H9 (cell line): Measurements from ENCODE around the gene CENPP. TPM values are rescaled to one million over a fixed set of nuclear protein-coding genes. Genes with fewer than 3 reads are reported as not detected.
A peak's percentile ranks its signal among the peaks of the same experiment; 100 is the strongest.

Source experiments
- DNase-seq: peaks from one replicate; pipeline ENCODE4 v3.0.0-alpha.2; 2017
- H2AFZ ChIP-seq: one replicate; pipeline ENCODE4 v1.6.1; 2013; ENCODE audit warnings: mild to moderate bottlenecking, low read length, control low read depth, moderate library complexity
- H2AK5ac ChIP-seq: 2 replicates; pipeline ENCODE4 v1.6.1; 2013; ENCODE audit warnings: low read length, control low read depth, mixed read lengths; ENCODE audit not compliant: insufficient read length
- H2BK120ac ChIP-seq: one replicate; pipeline ENCODE4 v1.6.1; 2013; ENCODE audit warnings: low read depth, mild to moderate bottlenecking, low read length, control low read depth, inconsistent platforms; ENCODE audit not compliant: poor library complexity, severe bottlenecking
- H2BK12ac ChIP-seq: 2 replicates; pipeline ENCODE4 v1.6.1; 2013; ENCODE audit warnings: low read length, control low read depth, mixed read lengths, low read depth; ENCODE audit not compliant: insufficient read length
- H2BK15ac ChIP-seq: 2 replicates; pipeline ENCODE4 v1.6.1; 2013; ENCODE audit warnings: low read depth, low read length, control low read depth
- H2BK20ac ChIP-seq: one replicate; pipeline ENCODE4 v1.6.1; 2013; ENCODE audit warnings: low read depth, mild to moderate bottlenecking, low read length, control low read depth, inconsistent platforms; ENCODE audit not compliant: poor library complexity, severe bottlenecking
- H2BK5ac ChIP-seq: 2 replicates; pipeline ENCODE4 v1.6.1; 2013; ENCODE audit warnings: low read length, control low read depth, mixed read lengths; ENCODE audit not compliant: insufficient read length
- H3K14ac ChIP-seq: 2 replicates; pipeline ENCODE4 v1.6.1; 2013; ENCODE audit warnings: low read length, control low read depth; ENCODE audit not compliant: insufficient read depth
- H3K18ac ChIP-seq: 2 replicates; pipeline ENCODE4 v1.6.1; 2013; ENCODE audit warnings: low read depth, mild to moderate bottlenecking, mixed read lengths, low read length, control low read depth; ENCODE audit not compliant: insufficient read length
- H3K23ac ChIP-seq: 2 replicates; pipeline ENCODE4 v1.6.1; 2013; ENCODE audit warnings: low read length, control low read depth, mixed read lengths, low read depth; ENCODE audit not compliant: insufficient read length
- H3K23me2 ChIP-seq: 2 replicates; pipeline ENCODE4 v1.6.1; 2013; ENCODE audit warnings: low read depth, mild to moderate bottlenecking, mixed read lengths, low read length, control low read depth; ENCODE audit not compliant: insufficient read length, poor library complexity, severe bottlenecking
- H3K27ac ChIP-seq: 2 replicates; pipeline ENCODE4 v1.5.1; 2013; ENCODE audit warnings: low read length, control low read depth, mixed read lengths, low read depth; ENCODE audit not compliant: insufficient read length
- H3K27me3 ChIP-seq: 2 replicates; pipeline ENCODE4 v1.6.1; 2013; ENCODE audit warnings: low read length, control low read depth, inconsistent platforms; ENCODE audit not compliant: insufficient read depth
- H3K4ac ChIP-seq: 2 replicates; pipeline ENCODE4 v1.6.1; 2013; ENCODE audit warnings: low read depth, mild to moderate bottlenecking, control low read depth, inconsistent platforms, low read length, moderate library complexity
- H3K4me1 ChIP-seq: 2 replicates; pipeline ENCODE4 v1.6.1; 2013; ENCODE audit warnings: low read length, control low read depth, inconsistent platforms; ENCODE audit not compliant: insufficient read depth
- H3K4me2 ChIP-seq: 2 replicates; pipeline ENCODE4 v1.6.1; 2013; ENCODE audit warnings: low read length, control low read depth, mixed read lengths; ENCODE audit not compliant: insufficient read length, insufficient read depth
- H3K56ac ChIP-seq: 2 replicates; pipeline ENCODE4 v1.6.1; 2013; ENCODE audit warnings: low read depth, mild to moderate bottlenecking, mixed read lengths, low read length, control low read depth; ENCODE audit not compliant: insufficient read length
- H3K79me1 ChIP-seq: 2 replicates; pipeline ENCODE4 v1.6.1; 2013; ENCODE audit warnings: low read depth, mild to moderate bottlenecking, moderate library complexity, low read length, control low read depth, inconsistent platforms; ENCODE audit not compliant: insufficient read depth, poor library complexity, severe bottlenecking
- H3K79me2 ChIP-seq: 2 replicates; pipeline ENCODE4 v1.6.1; 2013; ENCODE audit warnings: low read length, control low read depth, inconsistent platforms; ENCODE audit not compliant: insufficient read depth
- H3K9ac ChIP-seq: 2 replicates; pipeline ENCODE4 v1.6.1; 2013; ENCODE audit warnings: low read length, control low read depth, mixed read lengths; ENCODE audit not compliant: insufficient read length; ENCODE audit errors: extremely low read depth
- H3K9me3 ChIP-seq: one replicate; pipeline ENCODE4 v1.6.1; 2013; ENCODE audit warnings: low read depth, low read length, inconsistent platforms; ENCODE audit not compliant: control insufficient read depth
- H3T11ph ChIP-seq: one replicate; pipeline ENCODE4 v1.6.1; 2013; ENCODE audit warnings: mild to moderate bottlenecking, low read length, control low read depth, inconsistent platforms
- H4K20me1 ChIP-seq: one replicate; pipeline ENCODE4 v1.6.1; 2013; ENCODE audit not compliant: control insufficient read depth, insufficient read length, insufficient read depth
- H4K5ac ChIP-seq: 2 replicates; pipeline ENCODE4 v1.6.1; 2013; ENCODE audit warnings: low read depth, mild to moderate bottlenecking, mixed read lengths, low read length, control low read depth; ENCODE audit not compliant: insufficient read length
- H4K8ac ChIP-seq: replicated peaks from 2 replicates; pipeline ENCODE4 v1.6.1; 2013; ENCODE audit warnings: low read length, control low read depth, mixed read lengths, low read depth; ENCODE audit not compliant: insufficient read length
- H4K91ac ChIP-seq: 2 replicates; pipeline ENCODE4 v1.6.1; 2013; ENCODE audit warnings: low read depth, mild to moderate bottlenecking, moderate library complexity, mixed read lengths, low read length, control low read depth; ENCODE audit not compliant: insufficient read length
- H3K27ac Mint-ChIP-seq, 3 experiments: 2 replicates in 2 of 3; 3 replicates in 1 of 3; pipeline ENCODE4 v1.8.0; 2020 to 2021; ENCODE audit warnings: mixed read lengths in 3 of 3, mild to moderate bottlenecking in 1 of 3, moderate library complexity in 1 of 3
- H3K27me3 Mint-ChIP-seq: 2 replicates; pipeline ENCODE4 v1.8.0; 2021; ENCODE audit warnings: low read depth, mild to moderate bottlenecking, moderate library complexity, mixed read lengths
- H3K36me3 Mint-ChIP-seq, 3 experiments: 2 replicates in 2 of 3; 3 replicates in 1 of 3; pipeline ENCODE4 v1.8.0; 2020 to 2021; ENCODE audit warnings: low read depth in 3 of 3, mixed read lengths in 3 of 3; ENCODE audit not compliant: insufficient read depth in 1 of 3
- H3K4me1 Mint-ChIP-seq, 2 experiments: 2 replicates each; pipeline ENCODE4 v1.8.0; 2020; ENCODE audit warnings: mixed read lengths in 2 of 2
- H3K4me3 Mint-ChIP-seq, 2 experiments: 2 replicates in 1 of 2; 3 replicates in 1 of 2; pipeline ENCODE4 v1.8.0; 2020 to 2021; ENCODE audit warnings: mild to moderate bottlenecking in 2 of 2, mixed read lengths in 2 of 2, moderate library complexity in 1 of 2
- H3K9me3 Mint-ChIP-seq, 2 experiments: 2 replicates in 1 of 2; 3 replicates in 1 of 2; pipeline ENCODE4 v1.8.0; 2020; ENCODE audit warnings: mild to moderate bottlenecking in 2 of 2, mixed read lengths in 2 of 2, moderate library complexity in 1 of 2
- WGBS: extraction: QIAGEN DNeasy Blood & Tissue Kit; methylation state at CpG from one replicate; pipeline ENCODE4 v1.1.7; 2013; ENCODE audit warnings: missing lambda C conversion rate, low lambda C conversion rate, mixed read lengths; ENCODE audit not compliant: insufficient read length; ENCODE audit errors: extremely low coverage; 5-methylcytosine and 5-hydroxymethylcytosine counted together
- total RNA-seq: library from RNA; stranded (reverse); gene quantifications from 2 replicates; pipeline ENCODE4 v1.2.1, GENCODE V29; 2021
- TF ChIP-seq, protein P1 (sequence below): fragments of 200-600 bp; sonication (generic); conservative IDR thresholded peaks from 3 replicates; pipeline ENCODE4 v1.8.0; 2021; ENCODE audit warnings: antibody characterized with exemption, mild to moderate bottlenecking

CENPP gene
- total RNA-seq, 1 experiment from 2014 or later = 9.1 TPM

DNA sequence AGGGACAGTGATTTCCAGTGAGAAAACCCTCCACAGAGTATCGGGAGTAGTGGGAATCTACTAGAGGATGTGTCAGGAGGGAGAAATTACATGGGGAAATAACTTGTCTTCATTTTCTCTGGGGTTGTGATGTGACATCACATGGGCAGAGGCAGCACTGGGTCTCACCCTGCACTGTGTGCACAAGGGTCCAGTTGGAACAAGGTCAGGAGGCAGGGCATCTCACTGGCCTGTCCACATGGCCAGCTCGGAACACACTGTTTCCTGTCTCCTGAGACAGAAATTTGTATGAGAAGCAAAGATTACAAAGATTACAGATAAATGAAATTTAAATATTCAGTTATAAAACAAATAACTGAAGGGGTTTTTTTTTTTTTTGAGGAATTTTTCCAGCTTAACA lies 272.6 kb downstream of the CENPP start:
- H3K4me2 ChIP-seq = no peak overlapping the region
- no peaks in the 10 kb centered on the region for H3K79me2 ChIP-seq
- no peaks in the 10 kb centered on the region for H3K36me3 Mint-ChIP-seq
- no peaks in the 10 kb centered on the region for H4K20me1 ChIP-seq
- no peaks in the 10 kb centered on the region for H3K9me3 ChIP-seq
- H2BK20ac ChIP-seq = no peak overlapping the region
- DNase-seq = no peak
- H2BK120ac ChIP-seq = no peak overlapping the region
- no peak overlapping the region for H2AK5ac ChIP-seq
- no peaks in the 10 kb centered on the region for H3K4me1 ChIP-seq
- H3K18ac ChIP-seq = no peak overlapping the region
- no peak overlapping the region for H3K4me3 Mint-ChIP-seq
- no peak overlapping the region for H4K5ac ChIP-seq
- H2BK15ac ChIP-seq = no peak overlapping the region
- no peak overlapping the region for H3K23ac ChIP-seq
- peak overlapping the region in 1 of 3 experiments; percentile 88; a peak in 2 of 7 replicates for H3K27ac Mint-ChIP-seq
- no peaks in the 10 kb centered on the region for H3K4me1 Mint-ChIP-seq
- H3K79me1 ChIP-seq = no peaks in the 10 kb centered on the region
- H4K8ac ChIP-seq = no peak overlapping the region
- no peak overlapping the region for H3T11ph ChIP-seq
- no peak overlapping the region for H4K91ac ChIP-seq
- no peaks in the 10 kb centered on the region for H3K27me3 ChIP-seq
- WGBS = no CpG with 5 or more reads among the region's 2 CpGs
- H3K23me2 ChIP-seq = no peaks in the 10 kb centered on the region
- no peak overlapping the region for H2BK12ac ChIP-seq
- H3K9me3 Mint-ChIP-seq = 0 out of 5 replicates have a peak, but pooled peaks cover 0 to under 1% of the 10 kb centered on the region in 2 experiments
- no peak overlapping the region for H3K56ac ChIP-seq
- no peak overlapping the region for H2BK5ac ChIP-seq
- no peak overlapping the region for H3K14ac ChIP-seq
- H3K9ac ChIP-seq = no peak overlapping the region
- H3K27me3 Mint-ChIP-seq = no peaks in the 10 kb centered on the region
- no peak overlapping the region for H2AFZ ChIP-seq
- H3K27ac ChIP-seq = no peak overlapping the region
- TF ChIP-seq, protein P1, sequence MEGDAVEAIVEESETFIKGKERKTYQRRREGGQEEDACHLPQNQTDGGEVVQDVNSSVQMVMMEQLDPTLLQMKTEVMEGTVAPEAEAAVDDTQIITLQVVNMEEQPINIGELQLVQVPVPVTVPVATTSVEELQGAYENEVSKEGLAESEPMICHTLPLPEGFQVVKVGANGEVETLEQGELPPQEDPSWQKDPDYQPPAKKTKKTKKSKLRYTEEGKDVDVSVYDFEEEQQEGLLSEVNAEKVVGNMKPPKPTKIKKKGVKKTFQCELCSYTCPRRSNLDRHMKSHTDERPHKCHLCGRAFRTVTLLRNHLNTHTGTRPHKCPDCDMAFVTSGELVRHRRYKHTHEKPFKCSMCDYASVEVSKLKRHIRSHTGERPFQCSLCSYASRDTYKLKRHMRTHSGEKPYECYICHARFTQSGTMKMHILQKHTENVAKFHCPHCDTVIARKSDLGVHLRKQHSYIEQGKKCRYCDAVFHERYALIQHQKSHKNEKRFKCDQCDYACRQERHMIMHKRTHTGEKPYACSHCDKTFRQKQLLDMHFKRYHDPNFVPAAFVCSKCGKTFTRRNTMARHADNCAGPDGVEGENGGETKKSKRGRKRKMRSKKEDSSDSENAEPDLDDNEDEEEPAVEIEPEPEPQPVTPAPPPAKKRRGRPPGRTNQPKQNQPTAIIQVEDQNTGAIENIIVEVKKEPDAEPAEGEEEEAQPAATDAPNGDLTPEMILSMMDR = no peak
- H3K4ac ChIP-seq = no peak overlapping the region
